NAMALWA (cell line): Measurements from ENCODE around the gene ASPSCR1.
"Not testable (repeated sequence)": the region's sequence is repeated elsewhere in the genome, so short reads cannot be mapped to it uniquely, and the experiment has no call there.

Experiments
- DNase-seq: peaks from one replicate; pipeline ENCODE4 v3.0.0-alpha.2; 2015; ENCODE audit warnings: low spot score

Gene ASPSCR1

DNA sequence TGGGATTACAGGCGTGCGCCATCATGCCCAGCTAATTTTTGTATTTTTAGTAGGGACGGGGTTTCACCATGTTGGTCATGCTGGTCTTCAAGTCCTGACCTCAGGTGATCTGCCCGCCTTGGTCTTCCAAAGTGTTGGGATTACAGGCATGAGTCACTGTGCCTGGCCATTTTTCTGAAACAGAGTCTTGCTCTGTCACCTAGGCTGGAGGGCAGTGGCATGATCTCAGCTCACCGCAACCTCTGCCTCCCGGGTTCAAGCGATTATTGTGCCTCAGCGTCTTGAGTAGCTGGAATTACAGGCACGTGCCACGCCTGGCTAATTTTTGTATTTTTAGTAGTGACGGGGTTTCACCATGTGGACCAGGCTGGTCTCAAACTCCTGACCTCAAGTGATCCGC is 4.1 kb downstream of the ASPSCR1 start:
- not testable (repeated sequence) for DNase-seq

DNA sequence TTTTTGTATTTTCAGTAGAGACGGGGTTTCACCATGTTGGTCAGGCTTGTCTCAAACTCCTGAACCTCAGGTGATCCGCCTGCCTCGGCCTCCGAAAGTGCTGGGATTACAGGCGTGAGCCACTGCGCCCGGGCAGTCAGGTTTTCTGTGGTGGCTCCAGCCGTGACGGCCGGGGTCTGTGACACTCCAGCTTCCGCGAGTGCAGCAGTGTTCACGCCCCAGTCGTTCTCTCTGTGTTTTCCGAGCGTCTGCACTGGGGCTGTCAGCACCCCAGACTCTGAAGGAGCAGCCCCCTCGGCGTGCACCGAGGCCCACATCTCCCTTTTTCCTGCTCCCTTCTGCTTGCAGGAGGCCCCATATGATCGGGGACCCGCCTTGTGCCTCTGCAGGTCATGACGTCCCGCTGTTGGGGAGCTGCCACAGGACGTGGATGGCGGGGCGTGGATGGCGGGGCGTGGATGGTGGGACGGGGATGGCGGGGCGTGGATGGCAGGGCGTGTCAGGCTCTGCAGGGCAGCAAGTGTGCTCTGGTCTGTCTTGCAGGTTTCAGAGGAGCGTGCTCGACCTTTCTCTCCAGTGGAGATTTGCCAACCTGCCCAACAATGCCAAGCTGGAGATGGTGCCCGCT is 5.7 kb downstream of the ASPSCR1 start:
- DNase-seq, result no peak

GRCh38 chr17:81983639-81984373 is 6.4 kb downstream of the ASPSCR1 start:
- no peak for DNase-seq

GRCh38 chr17:81984773-81985410 is 7.5 kb downstream of the ASPSCR1 start:
- no peak for DNase-seq

DNA sequence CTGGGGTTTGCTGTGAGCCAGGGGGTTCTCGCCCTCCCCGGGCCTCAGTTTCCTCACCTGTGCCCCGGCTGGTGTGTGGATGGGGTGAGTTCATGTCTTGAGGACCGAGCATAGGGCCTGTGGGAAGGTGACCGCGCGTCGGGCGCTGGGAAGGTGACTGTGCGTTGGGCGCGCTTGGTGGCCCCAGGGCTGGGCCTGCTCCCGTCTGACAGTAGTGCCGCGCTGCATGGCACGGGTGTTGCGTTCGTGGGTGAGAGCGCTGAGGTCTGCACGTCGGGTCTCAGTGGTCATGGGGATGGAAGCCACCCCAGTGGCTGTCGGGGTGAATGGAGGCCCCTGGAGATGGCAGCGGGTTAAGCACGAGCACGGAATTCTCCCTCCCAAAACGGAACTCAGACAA is 9.2 kb downstream of the ASPSCR1 start:
- DNase-seq, result no peak

DNA sequence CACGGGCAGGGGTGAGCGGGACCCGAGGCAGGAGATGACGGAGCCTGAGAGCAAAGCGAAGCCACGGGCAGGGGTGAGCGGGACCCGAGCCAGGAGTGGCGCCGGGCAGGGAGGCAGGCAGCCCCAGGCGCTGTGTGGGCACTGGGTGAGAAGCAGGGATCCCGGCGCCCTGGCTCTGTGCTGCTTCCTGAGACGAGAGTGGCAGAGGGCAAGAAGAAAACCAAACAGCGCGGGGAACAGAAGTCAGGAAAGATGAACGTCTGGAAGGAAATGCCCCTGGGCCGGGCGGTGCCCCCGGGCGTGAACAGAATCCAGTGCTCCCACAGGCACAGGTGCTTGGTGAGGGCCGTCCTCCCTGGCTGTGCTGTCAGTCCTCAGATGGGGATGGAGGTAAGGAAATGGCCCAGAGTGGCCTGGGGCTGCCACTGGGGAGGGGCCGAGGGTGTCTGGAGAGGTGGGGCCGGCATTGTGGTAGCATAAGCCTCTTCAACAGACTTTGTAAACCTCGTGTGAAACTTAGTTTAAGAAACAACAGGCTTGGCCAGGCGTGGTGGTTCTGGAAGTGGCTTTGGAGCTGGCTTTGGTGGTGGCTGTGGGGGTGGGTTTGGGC is 9.8 kb downstream of the ASPSCR1 start:
- DNase-seq, result no peak

DNA sequence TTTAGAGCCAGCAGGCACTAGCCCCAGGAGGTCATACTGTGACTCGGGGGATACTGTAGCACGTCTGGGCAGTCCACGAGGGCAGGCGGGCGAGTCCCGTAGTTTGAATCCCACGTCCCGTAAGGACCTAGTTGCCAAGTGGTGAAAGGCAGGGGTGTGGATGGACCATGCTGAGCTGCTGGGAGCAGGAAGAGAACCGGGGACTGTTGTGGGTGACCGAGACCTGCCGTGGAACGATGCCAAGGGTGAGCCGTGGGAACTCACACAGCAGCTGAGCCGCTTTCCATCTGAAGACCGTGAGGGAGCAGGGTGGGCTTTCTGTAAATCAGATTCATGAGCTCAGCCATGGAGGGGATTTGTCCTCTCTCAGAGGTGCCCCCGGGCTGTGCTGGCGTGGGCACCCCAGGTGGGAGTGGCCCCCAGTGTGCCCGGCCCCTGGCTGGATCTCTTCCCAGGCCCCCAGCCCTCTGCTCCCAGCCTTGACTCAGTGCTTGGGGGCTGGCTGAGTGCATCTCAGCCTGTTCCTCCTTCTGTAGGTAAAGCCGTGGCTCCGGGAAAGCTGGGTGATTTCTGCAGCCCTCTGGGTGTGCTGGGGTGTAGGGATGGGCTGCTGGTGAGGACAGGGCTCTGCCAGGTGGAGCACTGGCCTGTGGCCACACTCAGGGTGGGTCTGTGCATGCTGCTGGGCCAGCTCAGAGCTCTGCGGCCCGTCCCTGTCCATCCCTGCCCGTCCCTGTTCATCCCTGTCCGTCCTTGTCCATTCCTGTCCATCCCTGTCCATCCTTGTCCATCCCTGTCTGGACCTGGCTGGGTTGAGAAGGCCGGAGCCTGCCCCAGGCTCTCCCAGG is 13.6 kb downstream of the ASPSCR1 start:
- no peak for DNase-seq

GRCh38 chr17:81991684-81992305 is 14.4 kb downstream of the ASPSCR1 start:
- no peak for DNase-seq

DNA sequence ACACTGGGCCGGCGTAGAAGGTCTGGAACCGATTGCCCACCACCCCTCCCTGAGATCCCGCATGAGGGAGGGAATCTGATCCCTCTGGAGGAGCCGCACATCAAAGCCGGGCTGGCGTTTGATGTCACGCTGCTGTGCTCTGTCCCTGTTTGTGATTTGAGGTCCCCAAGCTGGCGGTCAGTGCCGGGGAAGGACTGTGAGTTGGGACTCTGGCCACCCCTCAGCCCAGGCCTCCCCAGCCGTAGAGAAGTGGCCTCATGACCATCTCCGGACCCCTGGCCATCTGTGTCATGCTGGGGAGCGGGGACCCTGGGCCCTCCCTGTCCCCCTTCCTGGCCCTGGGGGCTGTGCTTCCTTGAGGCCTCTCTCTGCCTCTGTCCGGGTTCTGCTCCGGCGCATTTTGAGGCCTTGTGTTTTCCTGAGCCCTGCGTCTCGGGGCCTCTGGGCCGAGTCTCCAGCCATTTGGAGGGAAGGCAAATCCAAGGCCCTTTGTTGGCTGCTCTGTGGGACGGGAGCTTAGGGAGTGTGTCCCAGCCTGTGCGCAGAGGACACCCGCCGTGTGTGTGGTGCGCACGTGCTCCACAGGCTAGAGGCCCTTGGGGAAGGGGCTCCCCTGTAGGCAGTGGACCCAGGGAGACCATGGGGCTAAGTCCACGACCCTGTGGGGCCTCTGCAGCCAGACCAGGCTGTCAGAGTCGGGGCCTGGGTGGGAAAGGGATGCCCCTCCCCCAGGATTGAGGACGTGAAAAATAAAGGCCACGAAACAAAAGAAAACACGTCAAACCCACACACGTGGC is 15.1 kb downstream of the ASPSCR1 start:
- no peak for DNase-seq

- no peak for DNase-seq
Observed at GRCh38 chr17:81993729-81994592, 16.5 kb downstream of the ASPSCR1 start.

DNA sequence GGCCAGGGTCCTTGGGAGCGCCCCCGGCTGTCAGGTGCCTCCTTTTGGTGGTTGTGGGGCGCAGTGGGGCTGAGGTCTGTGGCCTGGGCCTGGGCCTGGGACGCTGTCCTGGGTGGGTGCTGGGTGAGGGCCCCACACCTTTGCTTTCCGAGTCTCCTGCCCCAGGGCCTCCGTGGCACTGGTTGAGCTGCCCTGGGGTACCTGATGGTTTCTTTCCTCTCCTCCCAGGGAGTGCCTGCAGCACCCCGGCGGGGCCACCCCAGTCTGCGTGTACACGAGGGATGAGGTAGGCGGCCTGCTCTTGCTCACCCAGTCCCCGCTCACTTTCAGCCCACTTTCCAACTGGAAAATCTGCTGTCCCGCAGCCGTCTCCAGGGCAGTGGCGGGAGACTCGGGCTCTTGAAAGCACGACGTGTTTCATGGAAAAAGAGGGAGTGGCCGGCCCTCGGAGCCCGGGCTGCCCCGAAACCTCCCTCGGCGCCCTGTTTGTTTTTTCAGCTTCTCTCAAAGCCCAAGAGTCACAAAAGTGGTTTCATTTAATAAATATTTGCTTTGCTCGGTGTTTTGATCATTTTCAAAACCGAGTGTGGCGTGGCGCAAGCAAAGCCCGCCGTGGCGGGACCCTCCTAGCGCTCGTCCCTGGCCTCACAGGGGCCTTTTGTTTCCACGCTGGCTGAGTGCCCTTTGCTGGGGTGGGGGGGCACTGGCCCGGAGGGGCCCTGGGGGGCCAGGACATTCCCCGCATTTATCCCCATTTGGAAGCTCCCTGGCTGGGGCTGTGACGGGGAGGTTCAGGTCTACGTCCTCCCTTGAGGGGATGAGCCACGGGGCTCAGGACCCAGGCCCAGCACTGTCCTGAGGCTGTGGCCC is 17.4 kb downstream of the ASPSCR1 start:
- DNase-seq, result no peak

- DNase-seq, result no peak
Observed at GRCh38 chr17:81995463-81996231, 18.2 kb downstream of the ASPSCR1 start.

GRCh38 chr17:81996232-81996756 is 18.9 kb downstream of the ASPSCR1 start:
- DNase-seq, result no peak

DNA sequence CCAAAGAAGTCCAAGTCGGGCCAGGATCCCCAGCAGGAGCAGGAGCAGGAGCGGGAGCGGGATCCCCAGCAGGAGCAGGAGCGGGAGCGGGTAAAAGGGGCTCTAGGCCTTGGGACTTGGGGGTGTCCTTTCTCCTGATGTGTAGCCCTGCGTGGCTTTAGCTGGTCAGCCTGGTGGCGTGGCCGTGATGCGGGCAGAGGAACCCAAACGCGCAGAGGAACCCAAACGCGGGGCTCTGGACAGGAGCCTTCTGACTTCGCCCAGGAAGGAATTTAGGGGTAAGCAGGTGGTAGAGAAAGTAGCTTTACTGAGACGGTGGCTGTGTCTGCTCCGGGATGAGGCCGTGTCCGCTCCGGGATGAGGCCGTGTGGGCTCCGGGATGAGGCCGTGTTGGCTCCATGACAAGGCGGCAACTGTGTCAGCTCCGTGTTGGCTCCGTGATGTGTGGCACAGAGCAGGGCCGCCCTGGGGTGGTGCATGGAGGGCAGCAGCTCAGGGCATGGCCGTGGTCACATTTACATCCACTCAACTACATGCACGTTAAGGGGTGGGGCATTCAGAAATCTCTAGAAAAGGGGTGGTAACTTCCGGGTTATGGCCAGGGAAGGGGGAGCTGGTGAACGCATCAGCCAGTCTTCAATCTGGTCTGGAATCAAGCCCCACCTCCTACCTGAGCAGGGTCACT is 19.5 kb downstream of the ASPSCR1 start:
- no peak for DNase-seq

GRCh38 chr17:81998212-81998611 is 20.8 kb downstream of the ASPSCR1 start:
- no peak for DNase-seq

- no peak for DNase-seq
Observed at GRCh38 chr17:81998691-81999438, 21.4 kb downstream of the ASPSCR1 start.
